GM18907 (cell line): ENCODE data around the gene ARL6IP5.

Experiments
- ATAC-seq: cut with Tn5 transposase; IDR thresholded peaks from one replicate; pipeline ENCODE4 v1.9.1; 2021; ENCODE audit warnings: mild to moderate bottlenecking, moderate library complexity; ENCODE audit not compliant: unreplicated experiment

ARL6IP5 gene

DNA sequence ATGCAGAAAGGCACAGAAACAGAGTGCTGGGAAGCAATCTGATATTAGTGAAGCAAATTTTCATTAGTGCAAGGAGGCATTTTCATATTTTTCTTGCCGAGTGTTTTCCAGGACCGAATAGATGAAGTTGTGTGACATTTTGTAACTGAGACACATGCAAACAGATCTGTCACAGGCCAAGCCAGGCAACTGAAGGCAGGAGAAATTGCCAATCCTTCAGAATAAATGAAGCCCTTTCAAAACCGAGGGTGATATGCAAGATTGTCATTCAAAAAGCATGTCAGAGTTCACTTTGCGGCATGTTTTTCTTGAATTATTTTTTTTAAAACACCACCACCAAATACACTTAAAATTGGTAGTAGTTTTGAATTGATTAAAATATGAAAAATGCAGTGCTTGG lies 31.4 kb downstream of the ARL6IP5 start:
- no peak for ATAC-seq

DNA sequence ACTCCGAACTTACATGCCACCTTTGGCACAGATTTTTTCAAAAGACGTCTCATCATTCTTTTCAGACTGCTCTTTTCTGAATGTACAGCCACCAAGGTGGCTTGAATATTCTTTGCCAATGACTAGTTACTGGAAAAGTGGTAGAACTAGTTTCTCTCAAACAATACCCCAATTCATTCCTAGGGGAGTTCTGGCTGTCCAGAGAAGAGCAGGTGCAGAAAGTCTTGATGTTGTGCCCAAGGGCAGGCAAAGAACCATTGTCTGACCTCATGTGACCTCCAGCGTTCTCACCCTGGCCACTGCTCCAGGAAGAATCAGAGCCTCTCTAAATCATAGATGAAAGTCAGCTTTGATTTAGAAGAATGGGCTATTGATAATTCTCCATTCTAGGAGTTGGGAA lies 32.2 kb downstream of the ARL6IP5 start:
- no peak for ATAC-seq

DNA sequence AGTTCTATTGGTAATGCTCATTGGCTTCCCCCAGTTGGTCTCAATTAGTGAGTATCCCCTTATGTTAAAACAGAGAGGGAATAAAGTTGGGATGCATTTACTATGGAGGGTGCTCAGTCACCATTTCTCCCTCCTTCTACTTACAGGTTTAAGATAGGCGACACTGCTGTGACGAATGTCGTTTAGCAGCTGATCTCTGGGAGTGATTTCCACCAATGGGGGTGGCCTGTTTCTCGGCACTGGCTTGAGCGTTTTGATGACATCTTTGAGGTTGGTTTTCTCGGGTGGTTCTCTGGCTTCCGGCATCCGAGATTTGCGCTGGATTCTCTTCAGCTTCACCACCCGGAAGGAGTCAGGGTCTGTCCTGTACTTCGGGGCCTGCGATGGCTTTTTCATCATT lies 33.8 kb downstream of the ARL6IP5 start:
- no peak for ATAC-seq

DNA sequence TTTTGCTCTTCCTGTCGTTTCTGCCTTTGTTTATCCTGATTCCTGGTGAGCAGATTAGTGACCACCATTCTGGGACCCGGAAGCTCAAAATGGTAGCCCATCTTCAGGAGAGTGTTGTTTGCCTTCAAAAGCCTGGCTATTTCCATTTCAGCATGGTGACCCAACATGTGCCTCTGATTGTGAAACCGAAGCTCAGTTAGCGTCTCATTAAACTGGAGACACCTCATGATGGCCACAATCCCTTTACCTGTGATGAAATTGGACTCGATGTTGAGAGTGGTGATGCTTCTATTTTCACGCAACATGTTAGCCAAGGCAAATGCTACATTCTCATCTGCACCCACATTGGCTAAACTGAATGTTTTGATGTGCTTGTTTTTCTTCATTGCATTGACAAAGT lies 34.4 kb downstream of the ARL6IP5 start:
- ATAC-seq, result no peak

DNA sequence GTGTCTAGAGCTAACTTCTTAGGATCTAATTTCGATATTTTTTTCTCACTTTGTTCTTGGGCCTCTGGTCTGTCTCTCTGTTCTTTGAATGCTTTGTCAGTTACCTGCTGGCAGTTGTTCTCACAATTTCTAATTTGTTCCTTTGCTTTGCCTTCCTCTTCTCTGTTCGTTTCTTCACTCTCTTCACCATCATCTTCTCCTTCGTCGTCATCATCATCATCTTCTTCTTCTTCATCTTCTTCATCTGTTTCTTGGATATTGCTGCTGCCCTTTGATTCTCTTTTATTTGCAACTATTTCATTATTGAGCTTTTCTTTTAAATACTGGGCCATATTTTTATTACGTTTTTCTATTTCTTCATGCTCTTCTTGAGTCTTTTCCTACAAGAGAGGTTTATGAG lies 34.9 kb downstream of the ARL6IP5 start:
- ATAC-seq, result no peak

DNA sequence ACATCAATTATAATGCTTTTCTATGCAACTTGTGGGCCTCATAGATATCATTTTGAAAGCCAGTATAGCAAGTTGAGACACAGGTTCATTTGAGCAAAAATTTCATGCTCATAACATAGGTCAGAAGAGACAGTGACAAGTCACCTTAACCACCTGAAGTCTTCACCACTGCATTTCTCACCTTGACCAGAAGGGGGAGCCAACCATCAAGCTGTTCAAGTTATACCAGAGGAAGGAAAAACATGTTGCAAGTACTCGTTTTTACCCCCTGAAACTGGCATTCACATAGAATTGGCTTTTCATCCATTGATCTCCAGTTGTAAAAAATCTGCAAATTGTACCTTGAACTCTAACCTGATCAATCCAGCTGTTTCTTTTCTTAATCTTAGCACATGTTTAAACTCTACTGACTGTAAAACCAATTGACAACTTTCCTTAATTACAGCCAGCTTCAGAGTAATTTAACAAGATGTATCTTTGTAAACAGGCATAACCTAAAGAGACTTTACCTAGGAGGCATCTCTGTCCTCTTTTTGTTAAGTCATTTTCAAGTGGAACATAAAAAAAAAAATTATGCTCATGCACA lies 36.2 kb downstream of the ARL6IP5 start:
- peak; percentile 89 for ATAC-seq

DNA sequence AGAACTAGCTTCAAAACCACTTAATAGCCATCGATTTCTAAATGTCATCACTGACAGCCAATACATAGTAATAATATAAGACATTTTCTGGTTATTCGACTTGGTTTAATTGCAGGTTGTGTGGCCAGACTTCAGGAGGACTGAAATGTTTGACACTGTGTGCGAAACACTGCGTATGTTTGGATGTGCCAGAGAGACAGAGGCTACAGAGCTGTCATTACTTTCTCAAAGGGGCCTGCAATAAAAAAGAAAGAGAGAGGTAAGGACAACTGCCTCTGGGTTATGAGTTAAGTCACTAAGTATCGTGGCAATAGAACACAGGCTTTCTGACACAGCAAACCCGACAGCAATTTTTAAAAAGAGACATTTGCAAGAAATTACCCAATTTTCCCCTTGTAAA lies 36.8 kb downstream of the ARL6IP5 start:
- ATAC-seq, result no peak

DNA sequence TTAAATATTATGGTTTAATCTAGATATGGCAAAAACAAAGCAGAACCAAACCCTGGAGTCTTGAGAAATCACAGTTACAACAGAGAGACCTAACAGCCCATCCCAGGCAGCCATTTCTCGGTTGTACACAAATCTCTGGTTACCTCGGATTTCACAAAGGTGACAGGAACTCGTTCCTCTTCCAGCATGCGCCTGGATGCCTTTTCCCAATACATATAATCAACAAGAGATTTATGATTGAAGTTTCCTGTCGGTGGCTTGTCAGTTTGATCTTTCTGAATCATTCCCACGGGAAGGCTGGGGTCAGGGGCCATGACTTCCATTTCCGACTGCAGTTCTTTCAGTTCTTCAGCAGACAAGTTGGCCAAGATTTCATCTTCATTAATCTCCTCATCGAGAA lies 37.2 kb downstream of the ARL6IP5 start:
- ATAC-seq, result no peak

DNA sequence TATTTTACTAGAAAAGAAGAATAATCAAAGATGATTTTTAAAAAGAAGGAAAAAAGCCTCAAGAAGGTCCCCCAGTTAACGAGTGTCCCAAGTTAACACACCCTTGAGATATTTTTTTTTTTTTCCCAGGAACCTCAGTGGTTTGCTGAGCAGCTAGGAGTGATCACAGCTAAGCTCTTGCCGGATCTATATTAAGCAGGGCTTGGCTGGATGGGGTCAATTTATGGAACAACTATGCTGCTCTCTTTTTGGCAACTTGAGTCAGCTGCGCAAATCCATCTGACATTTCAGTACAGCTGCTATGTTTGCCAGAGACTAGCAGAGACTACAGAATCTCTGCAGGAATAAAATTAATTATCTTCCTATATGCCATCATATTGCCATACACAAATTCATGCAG lies 37.7 kb downstream of the ARL6IP5 start, which contains the start of gene LMOD3:
Gene LMOD3, minus strand, starts transcription at position 193 of the 400 bp plus-strand sequence. CDS start 209 bp downstream, outside the sequence.
- ATAC-seq, result no peak

DNA sequence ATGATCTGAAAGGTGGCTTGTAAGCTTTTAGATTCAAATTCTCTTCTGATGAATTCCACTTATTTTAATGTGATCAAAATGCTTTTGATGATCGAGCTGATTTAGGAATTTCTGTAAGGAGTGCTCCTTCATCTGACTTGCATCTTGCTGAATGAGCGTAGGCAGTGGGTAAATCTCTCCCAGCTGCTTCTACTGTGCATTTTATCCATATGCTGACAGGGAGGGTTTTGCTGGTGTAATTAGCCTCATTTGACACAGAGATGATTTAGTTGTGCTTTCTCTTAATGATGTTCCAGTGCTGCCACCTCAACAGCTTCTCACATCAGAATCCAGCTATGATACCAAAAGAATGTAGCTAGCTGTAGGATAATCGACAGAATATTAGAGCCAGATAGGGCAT lies 41.5 kb downstream of the ARL6IP5 start:
- no peak for ATAC-seq

DNA sequence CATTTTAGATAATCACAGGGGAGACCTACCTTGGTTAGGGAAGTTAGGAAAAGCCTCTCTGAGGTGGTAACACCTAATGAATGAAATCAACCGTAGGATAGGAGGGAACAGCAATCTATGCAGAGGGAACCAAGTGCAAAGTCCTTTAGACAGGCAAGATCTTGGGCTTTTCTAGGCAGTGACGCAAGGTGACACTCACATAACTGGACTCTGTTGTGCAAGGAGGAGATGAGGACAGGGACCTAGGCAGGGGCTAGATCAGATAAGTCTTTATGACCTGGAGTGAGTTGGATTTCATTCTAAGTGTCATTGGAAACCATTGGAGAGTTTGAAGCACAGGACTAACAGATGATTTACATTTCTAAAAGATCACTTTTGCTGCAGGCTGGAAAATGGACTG lies 42.3 kb downstream of the ARL6IP5 start:
- no peak for ATAC-seq

DNA sequence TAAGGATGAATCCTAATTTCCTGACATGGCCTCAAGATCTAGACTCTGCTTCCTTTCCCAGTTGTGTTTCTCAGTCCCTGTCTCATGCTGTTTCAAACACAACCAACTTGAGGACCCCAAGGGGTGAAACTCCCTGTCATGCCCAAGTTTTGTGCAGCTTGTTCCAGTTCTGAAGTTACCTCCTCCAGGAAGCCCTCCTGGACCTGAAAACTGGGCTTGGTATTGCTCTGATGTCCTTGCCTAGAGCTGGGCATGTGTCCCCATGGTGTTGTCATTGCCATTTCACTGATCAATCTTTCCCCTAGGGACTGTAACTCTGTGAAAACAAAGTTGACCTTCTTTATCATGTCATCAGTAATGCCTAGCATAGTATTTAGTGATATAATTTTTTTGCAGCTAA lies 43.8 kb downstream of the ARL6IP5 start:
- no peak for ATAC-seq

DNA sequence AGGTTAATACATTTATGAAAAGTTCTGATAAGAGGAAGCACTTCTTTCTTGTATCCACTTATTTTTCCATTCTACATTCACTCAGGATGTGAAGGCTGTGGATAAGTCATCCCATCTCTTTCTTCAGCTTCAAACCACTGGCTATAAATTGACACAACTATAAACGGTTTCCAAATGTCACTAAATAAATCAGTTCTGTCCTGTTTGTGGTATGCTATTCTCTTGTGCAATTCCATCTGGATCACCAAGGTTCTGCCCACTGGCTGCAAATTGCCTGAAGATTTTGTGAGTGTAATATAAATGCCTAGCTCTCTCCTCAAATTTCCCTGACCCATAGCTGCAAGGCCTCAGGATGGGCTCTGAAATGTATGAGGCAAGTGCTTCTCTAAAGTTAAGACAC lies 44.8 kb downstream of the ARL6IP5 start:
- no peak for ATAC-seq

DNA sequence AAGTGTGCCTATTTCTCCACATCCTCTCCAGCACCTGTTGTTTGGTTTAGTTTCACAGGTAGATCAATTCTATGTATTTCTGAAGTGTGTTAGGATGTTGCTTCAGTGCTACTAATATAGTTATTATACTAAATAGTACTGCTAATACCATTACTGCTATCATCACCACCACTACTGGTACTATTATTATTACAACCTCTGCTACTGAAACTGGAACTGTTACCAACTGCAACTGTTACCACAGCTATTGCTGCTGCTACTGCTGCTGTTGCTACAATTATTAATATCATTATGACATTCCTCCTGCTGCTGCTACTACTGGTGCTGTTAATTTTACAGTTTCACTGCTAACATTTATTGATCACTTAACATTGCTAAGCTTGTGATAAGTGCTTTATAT lies 46.0 kb downstream of the ARL6IP5 start:
- peak; percentile 88 for ATAC-seq

DNA sequence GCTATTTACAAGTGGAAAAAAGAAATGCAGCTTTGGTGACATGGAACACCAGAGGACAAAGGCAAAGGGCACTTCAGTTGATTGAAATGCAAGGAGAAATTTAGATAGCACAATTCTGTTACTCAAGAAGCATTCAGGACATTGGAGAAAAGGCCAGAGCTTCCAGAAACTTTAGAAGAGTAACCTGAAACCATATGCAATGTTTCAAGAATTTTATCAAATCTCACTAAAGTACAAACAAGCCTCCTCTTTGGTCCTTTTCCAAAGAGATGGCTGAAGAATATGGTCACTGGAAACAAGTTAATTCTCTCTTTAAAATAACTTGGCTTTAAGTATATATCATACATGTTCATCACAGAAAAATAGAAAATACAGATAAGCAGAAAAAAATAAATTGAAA lies 52.3 kb downstream of the ARL6IP5 start:
- ATAC-seq, result no peak

DNA sequence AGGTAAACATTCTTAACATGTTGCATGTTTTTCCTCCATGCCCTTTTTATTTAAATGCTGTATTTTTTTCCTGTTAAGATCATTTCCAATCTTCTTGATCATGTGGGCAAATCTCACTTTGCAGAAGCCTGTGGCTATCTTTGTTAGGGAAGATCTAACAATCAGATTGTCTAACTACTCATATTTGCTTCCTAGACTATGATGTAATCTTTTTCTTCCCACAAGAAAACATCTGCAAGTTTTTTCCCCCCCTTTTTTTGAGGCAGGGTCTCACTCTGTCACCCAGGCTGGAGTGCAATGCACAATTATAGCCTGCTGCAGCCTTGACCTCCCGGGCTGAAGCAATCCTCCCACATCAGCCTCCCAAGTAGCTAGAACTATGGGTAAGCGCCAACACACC lies 52.7 kb downstream of the ARL6IP5 start:
- no peak for ATAC-seq

DNA sequence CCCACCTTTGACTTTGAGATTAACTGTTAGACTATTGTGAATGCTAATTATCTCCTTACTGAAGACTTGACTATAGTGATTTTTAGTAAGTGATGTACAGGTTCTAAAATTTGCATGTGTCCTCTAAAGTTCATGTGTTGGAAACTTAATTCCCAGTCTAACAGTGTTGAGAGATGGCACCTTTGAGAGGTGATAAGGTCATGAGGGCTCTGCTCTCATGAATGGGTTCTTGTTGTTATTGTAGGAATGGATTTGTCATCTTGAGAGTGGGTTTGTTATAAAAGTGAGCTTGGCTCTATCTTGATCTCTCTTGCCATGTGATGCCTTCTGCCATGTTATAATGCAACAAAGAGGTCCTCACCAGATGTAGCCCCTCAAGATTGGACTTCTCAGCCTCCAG lies 56.6 kb downstream of the ARL6IP5 start:
- no peak for ATAC-seq

DNA sequence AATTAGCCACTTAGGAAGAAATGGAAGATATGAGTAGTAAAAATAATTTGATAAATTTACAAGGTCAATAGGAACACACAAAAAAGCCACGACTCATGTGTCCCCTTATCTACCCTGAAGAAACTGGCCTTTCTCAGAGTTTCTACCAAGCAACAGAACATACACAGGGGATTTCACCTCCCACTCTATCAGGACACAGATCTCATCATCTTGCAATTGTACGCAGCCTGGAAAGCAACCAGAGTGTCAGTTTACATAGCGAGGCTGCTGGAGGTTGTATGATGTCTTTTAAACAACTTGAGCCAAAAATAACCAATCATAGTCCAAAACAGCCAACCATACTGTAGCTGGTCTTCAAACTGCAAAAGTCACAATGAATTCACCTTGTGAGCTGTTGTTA lies 57.4 kb downstream of the ARL6IP5 start:
- ATAC-seq, result no peak

DNA sequence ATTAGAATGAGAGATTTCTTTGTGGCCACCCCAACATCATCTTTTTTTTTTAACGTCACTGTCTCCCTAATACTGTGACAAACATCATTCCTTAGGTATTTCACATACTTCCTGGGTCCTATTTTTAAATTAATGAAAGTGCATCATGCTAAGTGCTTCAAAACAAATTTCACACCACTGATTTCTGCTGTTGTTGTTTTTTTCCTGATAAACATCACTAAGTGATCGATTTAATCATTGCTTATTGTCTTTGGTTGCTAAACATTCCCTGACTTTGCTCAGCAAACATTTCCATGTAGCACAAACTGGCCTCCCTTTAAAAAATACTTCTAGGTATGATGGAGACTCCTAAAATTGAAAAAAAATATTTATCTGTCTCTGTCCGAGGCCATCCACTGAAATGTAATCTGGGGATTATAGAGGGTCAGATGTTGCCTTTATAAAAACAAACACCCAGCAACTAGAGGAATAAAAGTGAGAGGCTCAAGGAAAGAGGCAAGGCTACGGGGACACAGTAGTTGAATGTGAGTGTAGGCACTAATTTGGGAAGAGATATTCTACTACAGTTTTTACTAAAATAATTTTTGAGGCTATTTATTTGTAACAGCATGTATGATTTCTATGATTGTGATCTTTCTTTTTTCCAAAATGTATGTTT lies 58.2 kb downstream of the ARL6IP5 start:
- ATAC-seq, result no peak

DNA sequence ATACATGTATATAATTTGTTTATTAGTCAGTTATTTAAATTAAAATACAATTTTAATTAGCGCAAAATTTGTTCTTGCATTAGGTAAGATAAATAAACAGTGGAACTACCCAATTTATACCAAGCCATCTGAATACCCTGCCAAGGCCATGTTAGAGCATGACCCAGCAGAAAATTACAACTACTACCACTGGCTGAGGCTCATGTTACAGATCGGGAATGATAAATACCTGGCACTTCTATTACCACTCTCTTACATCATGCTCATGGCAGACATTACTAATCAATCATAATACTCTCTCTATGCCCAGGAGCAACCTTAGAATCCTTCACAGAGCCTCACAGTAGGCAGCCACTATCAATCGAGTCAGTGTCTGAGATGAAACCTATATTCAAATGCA lies 58.9 kb downstream of the ARL6IP5 start:
- no peak for ATAC-seq

DNA sequence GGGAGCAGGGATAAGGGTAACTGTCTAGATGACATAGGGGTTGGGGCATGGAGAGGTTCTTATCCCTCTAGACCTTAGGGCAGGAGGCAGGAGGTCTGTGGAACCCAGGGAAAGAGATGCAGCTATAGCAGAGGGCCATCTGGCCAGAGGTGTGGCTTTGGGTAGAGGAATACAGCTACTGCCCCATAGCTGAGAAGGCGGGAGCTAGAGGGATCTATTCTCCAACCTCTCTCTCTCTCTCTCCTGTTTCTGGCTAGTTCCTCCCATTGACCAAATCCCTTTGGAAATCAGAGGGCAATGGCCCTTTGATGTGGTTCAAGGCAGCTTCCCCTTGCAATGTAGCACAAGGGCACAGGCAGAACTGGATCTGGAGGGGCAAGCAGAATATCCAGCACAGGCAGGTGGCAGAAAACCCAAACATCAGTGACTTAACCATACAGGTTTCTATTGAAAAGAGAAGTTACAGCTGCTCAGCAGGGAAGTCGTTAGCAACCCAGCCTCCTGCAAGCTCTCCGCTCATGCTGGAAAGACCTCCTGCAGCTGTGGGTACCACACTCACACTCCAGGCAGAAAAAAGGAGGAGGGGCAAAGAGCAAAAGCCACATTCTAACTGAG lies 60.0 kb downstream of the ARL6IP5 start:
- ATAC-seq, result no peak

DNA sequence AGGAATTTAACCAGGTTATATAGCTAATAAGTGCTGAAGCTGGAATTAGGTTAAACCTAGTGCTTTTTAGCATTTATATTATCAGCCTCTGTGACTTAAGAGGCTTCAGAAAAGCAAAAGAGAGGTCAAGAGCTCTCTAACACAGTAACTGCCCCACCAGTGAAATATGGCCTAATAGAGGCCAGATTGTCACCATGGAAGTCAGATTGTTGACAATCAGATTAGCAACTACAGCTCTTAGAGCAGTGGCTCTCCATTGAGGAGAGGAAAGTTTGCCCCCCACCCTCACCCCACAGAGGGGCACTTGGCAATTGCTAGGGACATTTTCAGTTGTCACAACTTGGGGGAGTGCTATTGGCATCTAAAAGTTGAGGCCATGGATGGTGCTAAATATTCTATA lies 61.0 kb downstream of the ARL6IP5 start:
- no peak for ATAC-seq

DNA sequence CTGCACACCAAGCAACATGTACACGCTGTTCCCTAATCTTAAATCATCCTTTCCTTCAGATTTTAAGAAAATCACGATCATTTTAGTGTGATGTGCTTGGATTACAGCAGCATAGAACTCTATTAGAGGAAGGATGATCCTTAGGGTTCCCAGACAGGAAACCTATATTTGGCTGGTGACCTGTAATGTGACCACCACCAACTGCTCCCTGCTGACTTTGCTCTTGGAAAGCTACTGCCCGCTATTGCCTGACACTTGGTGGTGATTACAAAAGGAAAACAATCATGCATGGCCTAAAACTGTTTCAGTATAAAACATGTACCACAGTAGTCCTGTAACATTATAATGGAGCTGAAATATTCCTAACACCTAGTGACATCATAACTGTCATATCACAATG lies 64.8 kb downstream of the ARL6IP5 start:
- ATAC-seq, result no peak
